HCT116 (cell line): ENCODE results near the gene MELTF. TPM values are rescaled to one million over a fixed set of nuclear protein-coding genes. Genes with fewer than 3 reads are reported as not detected.

Source experiments
- ATAC-seq: fragments of 200-7000 bp; cut with Tn5 transposase; 2 replicates; pipeline ENCODE4 v1.9.1; 2020; ENCODE audit warnings: mild to moderate bottlenecking, moderate library complexity
- BruUV-seq: library from RNA; stranded (reverse); fragments of 400-500 nt; replicated peaks from 2 replicates; lab custom pipeline; 2021; lab: Mats Ljungman, UMichigan
- CTCF ChIA-PET: fragments of 300-600 bp; sonication (Branson Sonifier 250); formaldehyde crosslinking; loops from one replicate; lab custom pipeline; 2021; ENCODE audit warnings: antibody characterized with exemption; lab: Charles Lee
- POLR2A ChIA-PET: fragments of 300-600, 350-600 bp; sonication (Branson Sonifier 250); formaldehyde crosslinking; loops from one replicate; lab custom pipeline; 2021; ENCODE audit warnings: antibody characterized with exemption; lab: Charles Lee
- RAD21 ChIA-PET, 2 experiments: fragments of 300-600 bp; sonication (Branson Sonifier 250); formaldehyde crosslinking; loops; one replicate each; lab custom pipeline; 2023; ENCODE audit warnings: low total read pairs in 2 of 2; ENCODE audit not compliant: uncharacterized antibody in 2 of 2, unreplicated experiment in 2 of 2, low non-redundant PET in 1 of 2; lab: Charles Lee
- DNase-seq: peaks from one replicate; pipeline ENCODE4 v3.0.0-alpha.2; 2010; ENCODE audit warnings: low read depth, low spot score
- H2AFZ ChIP-seq: fragments of 200-600 bp; shearing (Covaris generic), sonication (generic); 2 replicates; pipeline ENCODE4 v1.6.1; 2017; ENCODE audit warnings: low read depth, mixed run types, mixed read lengths, antibody characterized with exemption, low read length; ENCODE audit not compliant: poor library complexity, severe bottlenecking
- H3K27ac ChIP-seq: 2 replicates; pipeline ENCODE4 v1.5.1; 2012; ENCODE audit warnings: low read depth, low read length
- H3K27me3 ChIP-seq: fragments of 200-600 bp; sonication (generic); 2 replicates; pipeline ENCODE4 v1.6.1; 2016; ENCODE audit warnings: mixed run types, low read length, mixed read lengths; ENCODE audit not compliant: insufficient read depth
- H3K36me3 ChIP-seq, 2 experiments: fragments of 200-500 bp in 1 of 2; fragments of 200-600 bp in 1 of 2; sonication (Bioruptor generic) in 1 of 2; sonication (generic) in 1 of 2; 2 replicates each; pipeline versions ENCODE4 v1.5.1 to v1.6.1; 2014 to 2016; ENCODE audit warnings: low read length in 2 of 2, inconsistent platforms in 1 of 2, mixed read lengths in 1 of 2, mixed run types in 1 of 2; ENCODE audit not compliant: insufficient read depth in 2 of 2, control insufficient read depth in 1 of 2
- H3K4me1 ChIP-seq, 2 experiments: fragments of 200-600 bp in 1 of 2; sonication (generic) in 1 of 2; 2 replicates each; pipeline versions ENCODE4 v1.5.1 to v1.6.1; 2012 to 2017; ENCODE audit warnings: low read length in 2 of 2, inconsistent platforms in 1 of 2, mild to moderate bottlenecking in 1 of 2, mixed read lengths in 1 of 2, mixed run types in 1 of 2, moderate library complexity in 1 of 2; ENCODE audit not compliant: insufficient read depth in 2 of 2, control insufficient read depth in 1 of 2
- H3K4me2 ChIP-seq: fragments of 200-600 bp; sonication (generic); 2 replicates; pipeline ENCODE4 v1.6.1; 2017; ENCODE audit warnings: mixed run types, low read length, mixed read lengths
- H3K4me3 ChIP-seq, 2 experiments: fragments of 200-600 bp in 1 of 2; sonication (generic) in 1 of 2; replicated peaks in 1 of 2; 2 replicates each; pipeline ENCODE4 v1.5.1; 2011 to 2016; ENCODE audit warnings: low read length in 2 of 2, control low read depth in 1 of 2, low read depth in 1 of 2, mild to moderate bottlenecking in 1 of 2, mixed read lengths in 1 of 2, mixed run types in 1 of 2
- H3K79me2 ChIP-seq: fragments of 200-600 bp; sonication (generic); 2 replicates; pipeline ENCODE4 v1.6.1; 2017; ENCODE audit warnings: mild to moderate bottlenecking, mixed run types, low read length, moderate library complexity, mixed read lengths; ENCODE audit not compliant: insufficient read depth
- H3K9ac ChIP-seq: fragments of 200-600 bp; sonication (generic); 2 replicates; pipeline ENCODE4 v1.6.1; 2016; ENCODE audit warnings: low read length, mixed read lengths
- H3K9me2 ChIP-seq: fragments of 200-600 bp; sonication (generic), shearing (Covaris generic); 2 replicates; pipeline ENCODE4 v1.6.1; 2017; ENCODE audit warnings: mixed run types, mild to moderate bottlenecking, moderate library complexity; ENCODE audit not compliant: insufficient read depth
- H3K9me3 ChIP-seq, 2 experiments: fragments of 200-500 bp in 1 of 2; fragments of 200-600 bp in 1 of 2; sonication (Bioruptor generic) in 1 of 2; sonication (generic) in 1 of 2; 2 replicates each; pipeline ENCODE4 v1.6.1; 2014 to 2017; ENCODE audit warnings: low read length in 2 of 2, mixed read lengths in 2 of 2, inconsistent platforms in 1 of 2, low read depth in 1 of 2, mild to moderate bottlenecking in 1 of 2, mixed run types in 1 of 2, moderate library complexity in 1 of 2; ENCODE audit not compliant: control insufficient read depth in 1 of 2, insufficient read depth in 1 of 2
- H4K20me1 ChIP-seq: fragments of 200-600 bp; sonication (generic), shearing (Covaris generic); 2 replicates; pipeline ENCODE4 v1.6.1; 2017; ENCODE audit warnings: mixed run types, mild to moderate bottlenecking, moderate library complexity; ENCODE audit not compliant: insufficient read depth
- CEBPB ChIP-seq: IDR thresholded peaks from 2 replicates; pipeline ENCODE4 v1.6.1; 2012; ENCODE audit warnings: low read depth
- CTCF ChIP-seq, 3 experiments: fragments of 200-600 bp in 1 of 3; sonication (generic) in 1 of 3; IDR thresholded peaks in 2 of 3; conservative IDR thresholded peaks in 1 of 3; 2 replicates each; pipeline ENCODE4 v1.5.1; 2012 to 2017; ENCODE audit warnings: low read depth in 2 of 3, low read length in 2 of 3, antibody characterized with exemption in 1 of 3, borderline replicate concordance in 1 of 3, control low read depth in 1 of 3, mild to moderate bottlenecking in 1 of 3, mixed read lengths in 1 of 3, mixed run types in 1 of 3, moderate library complexity in 1 of 3; ENCODE audit not compliant: insufficient read depth in 1 of 3
- EGR1 ChIP-seq: IDR thresholded peaks from 2 replicates; pipeline ENCODE4 v1.6.1; 2012; ENCODE audit warnings: low read depth
- EZH2 ChIP-seq: fragments of 200-600 bp; sonication (generic); IDR thresholded peaks from 2 replicates; pipeline ENCODE4 v1.6.1; 2017; ENCODE audit warnings: antibody characterized with exemption, mixed run types
- JUND ChIP-seq: IDR thresholded peaks from 2 replicates; pipeline ENCODE4 v1.6.1; 2012
- POLR2AphosphoS5 ChIP-seq: IDR thresholded peaks from 2 replicates; pipeline ENCODE4 v1.6.1; 2011; ENCODE audit warnings: mild to moderate bottlenecking, low read depth, low read length, moderate library complexity
- RAD21 ChIP-seq: IDR thresholded peaks from 2 replicates; pipeline ENCODE4 v1.6.1; 2012; ENCODE audit warnings: low read depth, mild to moderate bottlenecking
- SIN3A ChIP-seq: IDR thresholded peaks from 2 replicates; pipeline ENCODE4 v1.6.1; 2012; ENCODE audit warnings: low read depth
- SP1 ChIP-seq: IDR thresholded peaks from 2 replicates; pipeline ENCODE4 v1.6.1; 2012; ENCODE audit warnings: low read depth
- TCF7L2 ChIP-seq: IDR thresholded peaks from 2 replicates; pipeline ENCODE4 v1.7.0; 2011; ENCODE audit warnings: borderline replicate concordance, inconsistent platforms; ENCODE audit not compliant: insufficient read depth, insufficient read length; ENCODE audit errors: extremely low read depth
- YY1 ChIP-seq: IDR thresholded peaks from 2 replicates; pipeline ENCODE4 v1.6.1; 2011; ENCODE audit warnings: low read length, low read depth, moderate library complexity, mild to moderate bottlenecking; ENCODE audit not compliant: insufficient replicate concordance; ENCODE audit errors: extremely low read depth
- intact Hi-C: fragments of 100-400 bp; cut with micrococcal nuclease; formaldehyde crosslinking; loops from 2 replicates; pipeline ENCODE4 v1.10.0; 2022
- total RNA-seq: library from RNA; stranded (reverse); gene quantifications from one replicate; pipeline ENCODE4 v1.2.1, GENCODE V29; 2021; ENCODE audit not compliant: unreplicated experiment
- TF ChIP-seq, protein P1 (sequence below): IDR thresholded peaks from 2 replicates; pipeline ENCODE4 v1.6.1; 2012; ENCODE audit warnings: low read depth
- TF ChIP-seq, protein P2 (sequence below): IDR thresholded peaks from 2 replicates; pipeline ENCODE4 v1.6.1; 2012
- TF ChIP-seq, protein P3 (sequence below): IDR thresholded peaks from 2 replicates; pipeline ENCODE4 v1.6.1; 2012

Gene MELTF
- total RNA-seq, 1 experiment from 2014 or later: 47.6 TPM

DNA sequence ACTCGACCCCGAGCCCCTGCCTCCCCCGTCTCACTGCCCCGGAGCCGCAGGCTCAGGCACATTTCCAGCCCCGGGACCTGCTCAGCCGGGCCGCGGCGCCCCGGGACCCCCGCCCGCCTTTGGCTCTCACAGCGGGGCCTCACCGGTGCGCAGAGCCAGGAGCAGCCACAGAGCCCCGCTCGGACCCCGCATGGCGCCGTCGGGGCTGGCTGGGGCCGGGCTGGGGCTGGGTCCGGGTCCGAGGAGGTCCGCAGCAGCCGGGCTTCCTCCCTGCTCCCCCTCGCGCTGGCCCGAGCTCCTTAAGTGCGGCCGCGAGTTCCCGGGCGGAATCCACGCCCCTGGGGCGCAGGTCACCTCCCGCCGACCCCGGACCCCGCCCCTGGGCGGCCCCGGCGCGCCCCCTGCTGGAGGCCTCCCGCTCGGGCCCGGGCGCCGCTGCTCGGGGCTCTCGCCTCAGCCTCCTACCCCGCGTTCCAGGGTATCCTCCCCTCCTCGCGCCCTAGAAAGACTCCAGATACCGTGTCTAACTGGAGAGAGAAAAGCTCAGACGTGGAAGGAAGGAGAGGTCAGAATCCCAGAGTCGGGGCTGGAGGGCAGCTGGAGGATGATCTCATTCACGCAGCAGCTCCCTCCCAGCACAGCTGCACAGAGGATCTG lies at the start of gene MELTF (continued):
- TF ChIP-seq, protein P1, sequence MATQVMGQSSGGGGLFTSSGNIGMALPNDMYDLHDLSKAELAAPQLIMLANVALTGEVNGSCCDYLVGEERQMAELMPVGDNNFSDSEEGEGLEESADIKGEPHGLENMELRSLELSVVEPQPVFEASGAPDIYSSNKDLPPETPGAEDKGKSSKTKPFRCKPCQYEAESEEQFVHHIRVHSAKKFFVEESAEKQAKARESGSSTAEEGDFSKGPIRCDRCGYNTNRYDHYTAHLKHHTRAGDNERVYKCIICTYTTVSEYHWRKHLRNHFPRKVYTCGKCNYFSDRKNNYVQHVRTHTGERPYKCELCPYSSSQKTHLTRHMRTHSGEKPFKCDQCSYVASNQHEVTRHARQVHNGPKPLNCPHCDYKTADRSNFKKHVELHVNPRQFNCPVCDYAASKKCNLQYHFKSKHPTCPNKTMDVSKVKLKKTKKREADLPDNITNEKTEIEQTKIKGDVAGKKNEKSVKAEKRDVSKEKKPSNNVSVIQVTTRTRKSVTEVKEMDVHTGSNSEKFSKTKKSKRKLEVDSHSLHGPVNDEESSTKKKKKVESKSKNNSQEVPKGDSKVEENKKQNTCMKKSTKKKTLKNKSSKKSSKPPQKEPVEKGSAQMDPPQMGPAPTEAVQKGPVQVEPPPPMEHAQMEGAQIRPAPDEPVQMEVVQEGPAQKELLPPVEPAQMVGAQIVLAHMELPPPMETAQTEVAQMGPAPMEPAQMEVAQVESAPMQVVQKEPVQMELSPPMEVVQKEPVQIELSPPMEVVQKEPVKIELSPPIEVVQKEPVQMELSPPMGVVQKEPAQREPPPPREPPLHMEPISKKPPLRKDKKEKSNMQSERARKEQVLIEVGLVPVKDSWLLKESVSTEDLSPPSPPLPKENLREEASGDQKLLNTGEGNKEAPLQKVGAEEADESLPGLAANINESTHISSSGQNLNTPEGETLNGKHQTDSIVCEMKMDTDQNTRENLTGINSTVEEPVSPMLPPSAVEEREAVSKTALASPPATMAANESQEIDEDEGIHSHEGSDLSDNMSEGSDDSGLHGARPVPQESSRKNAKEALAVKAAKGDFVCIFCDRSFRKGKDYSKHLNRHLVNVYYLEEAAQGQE: no peak
- TF ChIP-seq, all 23 proteins: peak for 4

- no peak overlapping the region for H3K4me2 ChIP-seq
- intact Hi-C loops: no loop called here
- RAD21 ChIA-PET: no interaction called here
These were observed 46.8 kb upstream of the MELTF start for GRCh38 chr3:197076415-197076814.

More at GRCh38 chr3:197076415-197076814, 46.8 kb upstream of the MELTF start:
- TF ChIP-seq, protein P2, sequence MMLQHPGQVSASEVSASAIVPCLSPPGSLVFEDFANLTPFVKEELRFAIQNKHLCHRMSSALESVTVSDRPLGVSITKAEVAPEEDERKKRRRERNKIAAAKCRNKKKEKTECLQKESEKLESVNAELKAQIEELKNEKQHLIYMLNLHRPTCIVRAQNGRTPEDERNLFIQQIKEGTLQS: no peak
- TF ChIP-seq RAD21 (no peak), SP1 (no peak), YY1 (no peak), JUND (no peak), CTCF (IDR thresholded peaks at IDR 0.05 in 2 of 3, conservative IDR thresholded peaks at IDR 0.05 in 1 of 3; ENCODE audit: borderline replicate concordance in 1 of 3, insufficient read depth in 1 of 3, low read depth in 2 of 3, low read length in 2 of 3) (no peak), CEBPB (no peak), TCF7L2 (no peak), SIN3A (no peak), POLR2AphosphoS5 (no peak), EZH2 (no peak), EGR1 (no peak)
- TF ChIP-seq, protein P3, sequence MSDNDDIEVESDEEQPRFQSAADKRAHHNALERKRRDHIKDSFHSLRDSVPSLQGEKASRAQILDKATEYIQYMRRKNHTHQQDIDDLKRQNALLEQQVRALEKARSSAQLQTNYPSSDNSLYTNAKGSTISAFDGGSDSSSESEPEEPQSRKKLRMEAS: no peak
- TF ChIP-seq, protein P1: no peak
- Histone ChIP-seq H3K9ac (no peak overlapping the region), H3K9me3 (no peaks in the 10 kb centered on the region), H3K36me3 (peaks cover 0 to 5% of the 10 kb centered on the region in 2 experiments; a peak in 2 of 4 replicates), H4K20me1 (no peaks in the 10 kb centered on the region), H3K4me1 (no peaks in the 10 kb centered on the region), H2AFZ (no peak overlapping the region), H3K79me2 (no peaks in the 10 kb centered on the region), H3K4me3 (no peak overlapping the region), H3K9me2 (no peaks in the 10 kb centered on the region), H3K27ac (no peak overlapping the region), H3K27me3 (no peaks in the 10 kb centered on the region)
- ChIA-PET CTCF (no interaction called here), POLR2A (no interaction called here)
- no TSS peak for BruUV-seq
- no peak for ATAC-seq
- DNase-seq: no peak
